ENCODE data around the gene MYO3B.

DNA sequence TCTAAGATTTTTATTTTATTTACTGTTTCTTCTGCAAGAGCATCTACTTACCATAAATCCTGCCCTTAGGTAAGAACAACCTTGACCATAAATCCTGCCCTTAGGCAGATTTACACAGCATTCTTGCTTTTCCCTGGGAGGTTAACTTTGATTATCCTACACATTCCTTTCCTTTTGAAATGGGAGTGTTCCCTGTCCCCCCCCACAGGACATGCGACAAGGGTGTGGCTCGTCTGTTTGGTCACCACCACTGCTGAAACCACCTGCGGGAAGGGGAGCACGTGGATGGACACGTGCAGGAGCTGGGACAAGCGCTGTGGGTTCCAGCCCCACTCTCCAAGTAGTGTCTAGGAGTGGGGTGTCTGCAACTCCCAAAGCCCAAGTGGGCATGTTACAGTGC lies 297.9 kb downstream of the MYO3B start:
- TF ChIP-seq POLR2A (IDR thresholded peaks at IDR 0.05; ENCODE audit: low read length) (no peak), GATA1 (IDR thresholded peaks at IDR 0.05; ENCODE audit: low read depth, low read length) (no peak)
